K562 (cell line): ENCODE results near the gene ORAI3. TPM values are rescaled to one million over a fixed set of nuclear protein-coding genes. Genes with fewer than 3 reads are reported as not detected.

Experiments
- CCNT2 ChIP-seq: IDR thresholded peaks from 2 replicates; pipeline ENCODE4 v1.6.1; 2011; ENCODE audit warnings: borderline replicate concordance, low read depth, mild to moderate bottlenecking, moderate library complexity, mixed read lengths, low read length; ENCODE audit not compliant: insufficient read length; ENCODE audit errors: extremely low read depth
- ELK1 ChIP-seq: sonication (generic); formaldehyde crosslinking; IDR thresholded peaks from 2 replicates; pipeline ENCODE4 v1.8.1; 2022; ENCODE audit warnings: missing genetic modification reagents
- GMEB1 ChIP-seq: fragments of 250-450 bp; sonication (Bioruptor Pico); IDR thresholded peaks from 2 replicates; pipeline ENCODE4 v1.4.0; 2020; ENCODE audit warnings: mild to moderate bottlenecking
- HDAC6 ChIP-seq: IDR thresholded peaks from 2 replicates; pipeline ENCODE4 v1.6.1; 2012; ENCODE audit warnings: low read depth, mild to moderate bottlenecking, control low read depth, inconsistent platforms, low read length, moderate library complexity
- HNRNPLL ChIP-seq: fragments of 200-400 bp; formaldehyde crosslinking; IDR thresholded peaks from 2 replicates; pipeline ENCODE4 v1.6.1; 2017; ENCODE audit warnings: low read length, low read depth, mild to moderate bottlenecking; ENCODE audit not compliant: poor library complexity, severe bottlenecking
- KDM5B ChIP-seq: fragments of 200-600 bp; sonication (generic); IDR thresholded peaks from 2 replicates; pipeline ENCODE4 v1.6.1; 2012; ENCODE audit warnings: low read depth, mild to moderate bottlenecking, moderate library complexity, low read length, control low read depth, inconsistent platforms; ENCODE audit not compliant: insufficient replicate concordance
- KLF6 ChIP-seq: fragments of 250-450 bp; sonication (Bioruptor Pico); IDR thresholded peaks from 2 replicates; pipeline ENCODE4 v1.4.0; 2020; ENCODE audit warnings: mild to moderate bottlenecking, moderate library complexity, borderline replicate concordance
- MAZ ChIP-seq, 2 experiments: fragments of 450-650 bp in 1 of 2; sonication (generic) in 1 of 2; formaldehyde crosslinking; IDR thresholded peaks in 1 of 2; conservative IDR thresholded peaks in 1 of 2; 2 replicates each; pipeline versions ENCODE4 v1.4.0 to v1.5.0; 2020; ENCODE audit warnings: mild to moderate bottlenecking in 1 of 2, missing genetic modification reagents in 1 of 2
- MCM2 ChIP-seq: fragments of 450-650 bp; IDR thresholded peaks from 2 replicates; pipeline ENCODE4 v1.6.1; 2017; ENCODE audit warnings: low read depth, mild to moderate bottlenecking
- NFE2L1 ChIP-seq: fragments of 450-650 bp; IDR thresholded peaks from 2 replicates; pipeline ENCODE4 v1.6.1; 2016; ENCODE audit warnings: missing genetic modification characterization, low read depth, mild to moderate bottlenecking, missing compliant biosample characterization, moderate library complexity, borderline replicate concordance
- PHF21A ChIP-seq: fragments of 450-650 bp; IDR thresholded peaks from 2 replicates; pipeline ENCODE4 v1.6.1; 2017; ENCODE audit warnings: low read depth, borderline replicate concordance
- POLR3A ChIP-seq: IDR thresholded peaks from 2 replicates; pipeline ENCODE4 v1.6.1; 2011; ENCODE audit warnings: borderline replicate concordance, mild to moderate bottlenecking, moderate library complexity; ENCODE audit not compliant: insufficient read length, insufficient read depth; ENCODE audit errors: extremely low read depth
- PRPF4 ChIP-seq: fragments of 200-400 bp; formaldehyde crosslinking; IDR thresholded peaks from one replicate; pipeline ENCODE4 v1.6.1; 2017; ENCODE audit warnings: low read length, low read depth, mild to moderate bottlenecking; ENCODE audit not compliant: insufficient read depth, poor library complexity, severe bottlenecking
- TEAD1 ChIP-seq, 2 experiments: fragments of 450-650 bp in 1 of 2; sonication (generic) in 1 of 2; formaldehyde crosslinking; IDR thresholded peaks; 2 replicates each; pipeline versions ENCODE4 v1.4.0 to v1.8.0; 2020 to 2022; ENCODE audit warnings: mild to moderate bottlenecking in 2 of 2, missing genetic modification reagents in 1 of 2
- TEAD4 ChIP-seq, 2 experiments: sonication (generic) in 1 of 2; formaldehyde crosslinking in 1 of 2; IDR thresholded peaks; 2 replicates each; pipeline versions ENCODE4 v1.6.1 to v1.8.0; 2012 to 2022; ENCODE audit warnings: borderline replicate concordance in 1 of 2, inconsistent platforms in 1 of 2, low read length in 1 of 2, mild to moderate bottlenecking in 1 of 2, missing genetic modification reagents in 1 of 2
- THRA ChIP-seq: fragments of 450-650 bp; IDR thresholded peaks from 2 replicates; pipeline ENCODE4 v1.6.1; 2017; ENCODE audit warnings: mild to moderate bottlenecking, moderate library complexity
- U2AF1 ChIP-seq: fragments of 200-400 bp; formaldehyde crosslinking; optimal IDR thresholded peaks from 2 replicates; pipeline ENCODE3; 2017; ENCODE audit warnings: mild to moderate bottlenecking, low read depth, low read length, moderate library complexity
- XRCC4 ChIP-seq: IDR thresholded peaks from one replicate; pipeline ENCODE4 v1.6.1; 2011; ENCODE audit not compliant: insufficient read depth, insufficient read length; ENCODE audit errors: extremely low read depth
- ZBTB8A ChIP-seq: fragments of 450-650 bp; IDR thresholded peaks from 2 replicates; pipeline ENCODE4 v1.6.1; 2018; ENCODE audit warnings: mild to moderate bottlenecking, moderate library complexity; ENCODE audit not compliant: partially characterized antibody
- ZNF354B ChIP-seq: fragments of 250-450 bp; sonication (Bioruptor Pico); IDR thresholded peaks from 2 replicates; pipeline ENCODE4 v1.4.0; 2020
- ZNF408 ChIP-seq: fragments of 250-450 bp; sonication (Bioruptor Pico); IDR thresholded peaks from 2 replicates; pipeline ENCODE4 v1.4.0; 2020; ENCODE audit warnings: low read depth, mild to moderate bottlenecking, moderate library complexity
- ZNF75A ChIP-seq: fragments of 450-650 bp; formaldehyde crosslinking; IDR thresholded peaks from 2 replicates; pipeline ENCODE4 v1.4.0; 2020; ENCODE audit warnings: mild to moderate bottlenecking
- polyA plus RNA-seq, 8 experiments: library from polyadenylated mRNA; depleted of rRNA in 4 of 8; stranded (reverse) in 5 of 8; unstranded in 3 of 8; fragments of >200 nt; fragmentation: Nextera tagmentation in 2 of 8; fragmentation: Illumina TruSeq in 1 of 8; extraction: Ambion mirVana in 2 of 8; extraction: Trizol in 1 of 8; gene quantifications; 2 replicates each; pipeline versions ENCODE4 v1.2.1 to v1.2.3, GENCODE V29; 2011 to 2014; ENCODE audit warnings: inconsistent platforms in 1 of 8, missing spikeins in 1 of 8
- total RNA-seq, 7 experiments: library from RNA; depleted of rRNA in 6 of 7; stranded (reverse); fragments of >200 nt in 6 of 7; fragmentation: Illumina TruSeq in 2 of 7; extraction: Trizol in 2 of 7; gene quantifications; 2 replicates each; pipeline versions ENCODE4 v1.2.1 to v1.2.3, GENCODE V29; 2011 to 2021; ENCODE audit warnings: low replicate concordance in 1 of 7

The ORAI3 gene
- total and polyA plus RNA-seq, 9 of the 15 experiments (the other 6 are each of a cell fraction or from before 2014, with no cell fraction given), result 4.9 to 23.3 (median 14.1) TPM

GRCh38 chr16:30992931-30993816, 44.3 kb downstream of the ORAI3 start (continued):
- no peak for TF ChIP-seq CCNT2
- no peak for TF ChIP-seq U2AF1
- TF ChIP-seq POLR3A, result no peak
- TF ChIP-seq TEAD4 (IDR thresholded peaks at IDR 0.05; ENCODE audit: low read length), result no peak
- no peak for TF ChIP-seq TEAD4 (CRISPR knock-in tag; IDR thresholded peaks at IDR 0.05; ENCODE audit: borderline replicate concordance)
- no peak for TF ChIP-seq PHF21A
- no peak for TF ChIP-seq ELK1 (CRISPR knock-in tag)
- TF ChIP-seq NFE2L1, result no peak
- no peak for TF ChIP-seq ZNF354B (CRISPR knock-in tag)
- no peak for TF ChIP-seq HNRNPLL
- TF ChIP-seq ZNF75A (CRISPR knock-in tag), result no peak
- TF ChIP-seq HDAC6, result no peak
- no peak for TF ChIP-seq TEAD1 (CRISPR knock-in tag; IDR thresholded peaks at IDR 0.05)
- no peak for TF ChIP-seq THRA
- no peak for TF ChIP-seq KDM5B
- TF ChIP-seq MAZ (CRISPR knock-in tag; conservative IDR thresholded peaks at IDR 0.05 in 1 of 2, IDR thresholded peaks at IDR 0.05 in 1 of 2), result peak; percentile 31 to 70; a peak in 2 of 4 replicates
- no peak for TF ChIP-seq ZNF408 (CRISPR knock-in tag)
- no peak for TF ChIP-seq XRCC4
- no peak for TF ChIP-seq ZBTB8A
- TF ChIP-seq GMEB1, result no peak
- TF ChIP-seq PRPF4, result no peak
- TF ChIP-seq MCM2, result no peak
- no peak for TF ChIP-seq KLF6 (CRISPR knock-in tag)
